GM23338 (cell line): Measurements from ENCODE around the gene RAD51B. TPM values are rescaled to one million over a fixed set of nuclear protein-coding genes. Genes with fewer than 3 reads are reported as not detected.

Experiments
- ATAC-seq: fragments of 200-7000 bp; cut with Tn5 transposase; 3 replicates; pipeline ENCODE4 v1.9.1; 2020
- DNase-seq: peaks from one replicate; pipeline ENCODE4 v3.0.0-alpha.2; 2015; ENCODE audit warnings: low spot score
- H2AFZ ChIP-seq: fragments of 200-600 bp; sonication (generic); 2 replicates; pipeline ENCODE4 v1.8.0; 2016; ENCODE audit warnings: antibody characterized with exemption, mild to moderate bottlenecking, moderate library complexity
- H3F3A ChIP-seq: fragments of 200-600 bp; sonication (generic); replicated peaks from 2 replicates; pipeline ENCODE4 v1.8.0; 2017; ENCODE audit warnings: antibody characterized with exemption, mixed run types, low read depth
- H3K27ac ChIP-seq: fragments of 200-600 bp; sonication (generic); 2 replicates; pipeline ENCODE4 v1.6.1; 2016; ENCODE audit warnings: low read depth
- H3K27me3 ChIP-seq: fragments of 200-600 bp; sonication (generic); 2 replicates; pipeline ENCODE4 v1.8.0; 2016; ENCODE audit warnings: mild to moderate bottlenecking, mixed run types, moderate library complexity; ENCODE audit not compliant: insufficient read depth
- H3K36me3 ChIP-seq: fragments of 200-600 bp; sonication (generic); 2 replicates; pipeline ENCODE4 v1.8.0; 2016; ENCODE audit warnings: mild to moderate bottlenecking; ENCODE audit not compliant: insufficient read depth
- H3K4me1 ChIP-seq: fragments of 200-600 bp; sonication (generic); 2 replicates; pipeline ENCODE4 v1.8.0; 2016; ENCODE audit warnings: mild to moderate bottlenecking, moderate library complexity; ENCODE audit not compliant: insufficient read depth
- H3K4me2 ChIP-seq: fragments of 200-600 bp; sonication (generic); 2 replicates; pipeline ENCODE4 v1.7.1; 2017; ENCODE audit warnings: mixed run types
- H3K4me3 ChIP-seq: fragments of 200-600 bp; sonication (generic); 2 replicates; pipeline ENCODE4 v1.6.1; 2016; ENCODE audit warnings: mixed run types
- H3K79me2 ChIP-seq: fragments of 200-600 bp; sonication (generic); replicated peaks from 2 replicates; pipeline ENCODE4 v1.8.0; 2017; ENCODE audit warnings: mild to moderate bottlenecking; ENCODE audit not compliant: insufficient read depth
- H3K9me2 ChIP-seq: fragments of 200-600 bp; sonication (generic); 2 replicates; pipeline ENCODE4 v1.8.0; 2017; ENCODE audit not compliant: insufficient read depth
- H4K20me1 ChIP-seq: fragments of 200-600 bp; sonication (generic); replicated peaks from 2 replicates; pipeline ENCODE4 v1.8.0; 2017; ENCODE audit warnings: mild to moderate bottlenecking; ENCODE audit not compliant: insufficient read depth
- H3K27ac Mint-ChIP-seq: 2 replicates; pipeline ENCODE4 v1.8.0; 2020; ENCODE audit warnings: inconsistent platforms, mild to moderate bottlenecking, moderate library complexity, mixed read lengths
- H3K27me3 Mint-ChIP-seq: 3 replicates; pipeline ENCODE4 v1.8.0; 2022; ENCODE audit warnings: low read depth, mild to moderate bottlenecking, moderate library complexity, mixed read lengths, inconsistent platforms; ENCODE audit not compliant: insufficient read depth, poor library complexity
- H3K36me3 Mint-ChIP-seq: 3 replicates; pipeline ENCODE4 v1.8.0; 2021; ENCODE audit warnings: low read depth, mild to moderate bottlenecking, inconsistent platforms, moderate library complexity, mixed read lengths
- H3K4me1 Mint-ChIP-seq: 3 replicates; pipeline ENCODE4 v1.8.0; 2020; ENCODE audit warnings: mild to moderate bottlenecking, inconsistent platforms, mixed read lengths
- H3K4me3 Mint-ChIP-seq: 3 replicates; pipeline ENCODE4 v1.8.0; 2021; ENCODE audit warnings: moderate library complexity, mild to moderate bottlenecking, inconsistent platforms, mixed read lengths
- H3K9me3 Mint-ChIP-seq: 3 replicates; pipeline ENCODE4 v1.8.0; 2020; ENCODE audit warnings: moderate library complexity, mild to moderate bottlenecking, inconsistent platforms, mixed read lengths
- CTCF ChIP-seq, 2 experiments: fragments of 200-600 bp in 1 of 2; sonication (generic) in 1 of 2; conservative IDR thresholded peaks; 2 replicates each; pipeline versions ENCODE4 v1.5.1 to v1.6.1; 2016 to 2017; ENCODE audit warnings: antibody characterized with exemption in 2 of 2, low read depth in 2 of 2, mild to moderate bottlenecking in 2 of 2, moderate library complexity in 1 of 2
- JUNB ChIP-seq: IDR thresholded peaks from one replicate; pipeline ENCODE4 v1.6.1; 2016; ENCODE audit warnings: antibody characterized with exemption; ENCODE audit not compliant: unreplicated experiment
- NANOG ChIP-seq: IDR thresholded peaks from 2 replicates; pipeline ENCODE4 v1.6.1; 2016; ENCODE audit warnings: antibody characterized with exemption, borderline replicate concordance
- POLR2AphosphoS5 ChIP-seq: IDR thresholded peaks from 2 replicates; pipeline ENCODE4 v1.6.1; 2016; ENCODE audit warnings: antibody characterized with exemption, low read depth
- STAT1 ChIP-seq: IDR thresholded peaks from one replicate; pipeline ENCODE4 v1.6.1; 2016; ENCODE audit warnings: antibody characterized with exemption; ENCODE audit not compliant: unreplicated experiment
- ZNF114 ChIP-seq: fragments of 250-450 bp; sonication (Bioruptor Pico); IDR thresholded peaks from 2 replicates; pipeline ENCODE4 v1.5.0; 2020; ENCODE audit warnings: mild to moderate bottlenecking, moderate library complexity
- ZNF331 ChIP-seq: fragments of 250-450 bp; sonication (Bioruptor Pico); IDR thresholded peaks from 2 replicates; pipeline ENCODE4 v1.5.0; 2020; ENCODE audit warnings: low read depth, mild to moderate bottlenecking, moderate library complexity
- ZNF462 ChIP-seq: fragments of 250-450 bp; sonication (Bioruptor Pico); IDR thresholded peaks from 2 replicates; pipeline ENCODE4 v1.5.0; 2020; ENCODE audit warnings: mild to moderate bottlenecking, moderate library complexity
- polyA plus RNA-seq: library from polyadenylated mRNA; unstranded; fragments of >200 nt; fragmentation: Nextera tagmentation; extraction: Ambion mirVana; gene quantifications from 2 replicates; pipeline ENCODE4 v1.2.1, GENCODE V29; 2016
- total RNA-seq: library from RNA; depleted of rRNA; stranded (reverse); fragments of >200 nt; shearing (Covaris generic); gene quantifications from 2 replicates; pipeline ENCODE4 v1.2.3, GENCODE V29; 2014
- TF ChIP-seq, protein P1 (sequence below): IDR thresholded peaks from 2 replicates; pipeline ENCODE4 v1.6.1; 2016; ENCODE audit warnings: antibody characterized with exemption

The RAD51B gene
- total and polyA plus RNA-seq, 2 experiments from 2014 or later, result 15.7 to 29.1 TPM

DNA sequence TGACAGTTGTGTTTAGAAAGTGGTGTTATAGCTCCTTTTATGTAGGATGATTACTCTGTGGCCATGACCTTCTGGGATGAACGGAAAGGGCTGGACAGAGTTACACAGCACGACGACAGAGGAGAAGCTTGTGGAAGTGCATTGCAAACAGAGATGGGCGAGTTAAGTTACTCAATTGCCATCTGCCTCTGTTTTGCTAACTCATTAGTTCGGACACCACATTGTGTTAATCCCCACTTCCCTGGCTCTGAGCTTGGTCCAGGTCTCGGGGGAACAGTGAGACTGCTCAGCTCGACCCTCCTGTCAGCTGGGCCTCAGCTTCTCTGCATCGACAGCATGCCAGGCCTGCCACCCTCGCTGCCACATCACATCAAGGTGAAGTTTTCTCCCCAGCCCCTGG lies 565.3 kb downstream of the RAD51B start:
- H3F3A ChIP-seq, result no peaks in the 10 kb centered on the region
- Mint-ChIP-seq H3K4me3 (no peak overlapping the region), H3K27me3 (no peaks in the 10 kb centered on the region), H3K4me1 (peaks cover 13% of the 10 kb centered on the region; the same call in 2 of the 3 replicates), H3K9me3 (no peaks in the 10 kb centered on the region), H3K27ac (no peak overlapping the region), H3K36me3 (no peaks in the 10 kb centered on the region)
- H3K4me3 ChIP-seq, result no peak overlapping the region
- no peak overlapping the region for H2AFZ ChIP-seq
- peaks cover 3% of the 10 kb centered on the region; the same call in 1 of the 2 replicates for H3K4me1 ChIP-seq
- H3K36me3 ChIP-seq, result no peaks in the 10 kb centered on the region
- no peak overlapping the region for H3K4me2 ChIP-seq
- TF ChIP-seq JUNB (no peak), STAT1 (no peak), POLR2AphosphoS5 (no peak), ZNF114 (CRISPR knock-in tag) (no peak), CTCF (conservative IDR thresholded peaks at IDR 0.05; ENCODE audit: low read depth in 2 of 2) (no peak), ZNF331 (CRISPR knock-in tag) (no peak), ZNF462 (CRISPR knock-in tag) (no peak), NANOG (no peak)
- TF ChIP-seq, protein P1, sequence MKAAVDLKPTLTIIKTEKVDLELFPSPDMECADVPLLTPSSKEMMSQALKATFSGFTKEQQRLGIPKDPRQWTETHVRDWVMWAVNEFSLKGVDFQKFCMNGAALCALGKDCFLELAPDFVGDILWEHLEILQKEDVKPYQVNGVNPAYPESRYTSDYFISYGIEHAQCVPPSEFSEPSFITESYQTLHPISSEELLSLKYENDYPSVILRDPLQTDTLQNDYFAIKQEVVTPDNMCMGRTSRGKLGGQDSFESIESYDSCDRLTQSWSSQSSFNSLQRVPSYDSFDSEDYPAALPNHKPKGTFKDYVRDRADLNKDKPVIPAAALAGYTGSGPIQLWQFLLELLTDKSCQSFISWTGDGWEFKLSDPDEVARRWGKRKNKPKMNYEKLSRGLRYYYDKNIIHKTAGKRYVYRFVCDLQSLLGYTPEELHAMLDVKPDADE, result no peak
- ATAC-seq, result no peak
- H4K20me1 ChIP-seq, result no peaks in the 10 kb centered on the region
- H3K79me2 ChIP-seq, result no peaks in the 10 kb centered on the region
- DNase-seq, result no peak
- no peaks in the 10 kb centered on the region for H3K27me3 ChIP-seq
- H3K27ac ChIP-seq, result no peak overlapping the region
- H3K9me2 ChIP-seq, result no peaks in the 10 kb centered on the region
